ENCODE data around the gene TRAF3IP1. TPM values are rescaled to one million over a fixed set of nuclear protein-coding genes. Genes with fewer than 3 reads are reported as not detected.
A peak's percentile ranks its signal among the peaks of the same experiment; 100 is the strongest.

Gene TRAF3IP1
- total and polyA plus RNA-seq, 2 of the 13 experiments (the other 11 are each of a cell fraction or from before 2014, with no cell fraction given): 4.1 to 12.9 TPM

DNA sequence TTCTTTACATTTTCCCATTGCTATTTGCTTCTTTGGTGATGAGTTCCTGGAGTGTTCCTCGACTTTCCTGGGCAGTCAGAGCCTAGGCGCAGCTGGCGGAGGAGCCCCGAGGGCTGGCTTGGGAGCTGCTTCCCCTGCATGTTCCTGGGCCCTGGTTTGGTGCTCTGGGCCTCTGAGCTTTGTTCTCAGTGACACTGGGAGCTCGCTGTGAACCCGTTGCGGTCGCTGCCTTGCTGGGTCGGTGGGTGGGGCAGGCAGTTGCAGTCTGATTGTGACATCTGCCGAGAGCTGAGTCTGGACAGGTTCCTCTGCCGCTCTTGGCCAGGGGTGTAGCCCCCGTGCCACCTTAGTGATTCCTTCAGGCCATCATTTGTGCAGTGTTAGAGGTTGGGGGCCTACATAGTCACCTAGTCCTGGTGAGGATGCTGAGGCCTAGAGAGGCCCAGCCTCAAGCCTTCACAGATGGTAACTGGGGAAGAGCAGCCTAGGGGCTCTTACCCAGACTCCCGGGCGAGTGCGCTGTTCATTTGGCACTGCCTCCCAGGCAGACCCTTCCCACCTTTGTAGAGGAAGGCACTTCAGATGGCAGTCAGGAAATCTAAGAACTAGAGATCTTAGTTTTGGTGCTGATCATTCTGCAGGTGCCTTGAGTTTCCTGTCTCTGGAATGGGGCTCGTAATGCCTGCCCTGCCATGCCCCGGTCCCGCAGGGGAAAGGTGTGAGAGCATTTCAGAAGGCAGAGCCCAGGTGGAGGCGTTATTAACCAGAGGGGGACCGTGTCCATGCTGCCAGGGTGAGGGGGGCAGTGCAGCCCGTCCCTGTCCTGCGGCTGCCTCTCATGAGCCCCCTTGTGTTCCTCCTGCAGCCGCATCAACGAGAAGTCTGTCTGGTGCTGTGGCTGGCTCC is 114.8 kb downstream of the TRAF3IP1 start (continued):
- TF ChIP-seq MYNN (CRISPR knock-in tag; IDR thresholded peaks at IDR 0.05; ENCODE audit: low read depth) (no peak), BCL6 (CRISPR knock-in tag; IDR thresholded peaks at IDR 0.05) (peak; percentile 58), HOXA5 (CRISPR knock-in tag; IDR thresholded peaks at IDR 0.05) (no peak), SMC3 (IDR thresholded peaks at IDR 0.05; ENCODE audit: low read length) (no peak), ZNF143 (CRISPR knock-in tag; IDR thresholded peaks at IDR 0.05) (no peak), ATRX (CRISPR knock-in tag; IDR thresholded peaks at IDR 0.05; ENCODE audit: borderline replicate concordance) (no peak), ERF (CRISPR knock-in tag; IDR thresholded peaks at IDR 0.05) (no peak), ZNF20 (CRISPR knock-in tag; IDR thresholded peaks at IDR 0.05) (no peak), ZNF615 (CRISPR knock-in tag; IDR thresholded peaks at IDR 0.05; ENCODE audit: borderline replicate concordance) (no peak), RAD51 (IDR thresholded peaks at IDR 0.05; ENCODE audit: borderline replicate concordance) (no peak), ISX (CRISPR knock-in tag; conservative IDR thresholded peaks at IDR 0.05) (no peak), RARG (CRISPR knock-in tag; IDR thresholded peaks at IDR 0.05; ENCODE audit: low read depth) (no peak), REL (CRISPR knock-in tag; conservative IDR thresholded peaks at IDR 0.05) (no peak), HOXA3 (CRISPR knock-in tag; IDR thresholded peaks at IDR 0.05) (peak; percentile 63)
- TF ChIP-seq, protein P1, sequence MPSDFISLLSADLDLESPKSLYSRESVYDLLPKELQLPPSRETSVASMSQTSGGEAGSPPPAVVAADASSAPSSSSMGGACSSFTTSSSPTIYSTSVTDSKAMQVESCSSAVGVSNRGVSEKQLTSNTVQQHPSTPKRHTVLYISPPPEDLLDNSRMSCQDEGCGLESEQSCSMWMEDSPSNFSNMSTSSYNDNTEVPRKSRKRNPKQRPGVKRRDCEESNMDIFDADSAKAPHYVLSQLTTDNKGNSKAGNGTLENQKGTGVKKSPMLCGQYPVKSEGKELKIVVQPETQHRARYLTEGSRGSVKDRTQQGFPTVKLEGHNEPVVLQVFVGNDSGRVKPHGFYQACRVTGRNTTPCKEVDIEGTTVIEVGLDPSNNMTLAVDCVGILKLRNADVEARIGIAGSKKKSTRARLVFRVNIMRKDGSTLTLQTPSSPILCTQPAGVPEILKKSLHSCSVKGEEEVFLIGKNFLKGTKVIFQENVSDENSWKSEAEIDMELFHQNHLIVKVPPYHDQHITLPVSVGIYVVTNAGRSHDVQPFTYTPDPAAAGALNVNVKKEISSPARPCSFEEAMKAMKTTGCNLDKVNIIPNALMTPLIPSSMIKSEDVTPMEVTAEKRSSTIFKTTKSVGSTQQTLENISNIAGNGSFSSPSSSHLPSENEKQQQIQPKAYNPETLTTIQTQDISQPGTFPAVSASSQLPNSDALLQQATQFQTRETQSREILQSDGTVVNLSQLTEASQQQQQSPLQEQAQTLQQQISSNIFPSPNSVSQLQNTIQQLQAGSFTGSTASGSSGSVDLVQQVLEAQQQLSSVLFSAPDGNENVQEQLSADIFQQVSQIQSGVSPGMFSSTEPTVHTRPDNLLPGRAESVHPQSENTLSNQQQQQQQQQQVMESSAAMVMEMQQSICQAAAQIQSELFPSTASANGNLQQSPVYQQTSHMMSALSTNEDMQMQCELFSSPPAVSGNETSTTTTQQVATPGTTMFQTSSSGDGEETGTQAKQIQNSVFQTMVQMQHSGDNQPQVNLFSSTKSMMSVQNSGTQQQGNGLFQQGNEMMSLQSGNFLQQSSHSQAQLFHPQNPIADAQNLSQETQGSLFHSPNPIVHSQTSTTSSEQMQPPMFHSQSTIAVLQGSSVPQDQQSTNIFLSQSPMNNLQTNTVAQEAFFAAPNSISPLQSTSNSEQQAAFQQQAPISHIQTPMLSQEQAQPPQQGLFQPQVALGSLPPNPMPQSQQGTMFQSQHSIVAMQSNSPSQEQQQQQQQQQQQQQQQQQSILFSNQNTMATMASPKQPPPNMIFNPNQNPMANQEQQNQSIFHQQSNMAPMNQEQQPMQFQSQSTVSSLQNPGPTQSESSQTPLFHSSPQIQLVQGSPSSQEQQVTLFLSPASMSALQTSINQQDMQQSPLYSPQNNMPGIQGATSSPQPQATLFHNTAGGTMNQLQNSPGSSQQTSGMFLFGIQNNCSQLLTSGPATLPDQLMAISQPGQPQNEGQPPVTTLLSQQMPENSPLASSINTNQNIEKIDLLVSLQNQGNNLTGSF (CRISPR knock-in tag; IDR thresholded peaks at IDR 0.05): 0 out of 2 replicates have a peak, but pooled peaks have one; percentile 22
- TF ChIP-seq, protein P2, sequence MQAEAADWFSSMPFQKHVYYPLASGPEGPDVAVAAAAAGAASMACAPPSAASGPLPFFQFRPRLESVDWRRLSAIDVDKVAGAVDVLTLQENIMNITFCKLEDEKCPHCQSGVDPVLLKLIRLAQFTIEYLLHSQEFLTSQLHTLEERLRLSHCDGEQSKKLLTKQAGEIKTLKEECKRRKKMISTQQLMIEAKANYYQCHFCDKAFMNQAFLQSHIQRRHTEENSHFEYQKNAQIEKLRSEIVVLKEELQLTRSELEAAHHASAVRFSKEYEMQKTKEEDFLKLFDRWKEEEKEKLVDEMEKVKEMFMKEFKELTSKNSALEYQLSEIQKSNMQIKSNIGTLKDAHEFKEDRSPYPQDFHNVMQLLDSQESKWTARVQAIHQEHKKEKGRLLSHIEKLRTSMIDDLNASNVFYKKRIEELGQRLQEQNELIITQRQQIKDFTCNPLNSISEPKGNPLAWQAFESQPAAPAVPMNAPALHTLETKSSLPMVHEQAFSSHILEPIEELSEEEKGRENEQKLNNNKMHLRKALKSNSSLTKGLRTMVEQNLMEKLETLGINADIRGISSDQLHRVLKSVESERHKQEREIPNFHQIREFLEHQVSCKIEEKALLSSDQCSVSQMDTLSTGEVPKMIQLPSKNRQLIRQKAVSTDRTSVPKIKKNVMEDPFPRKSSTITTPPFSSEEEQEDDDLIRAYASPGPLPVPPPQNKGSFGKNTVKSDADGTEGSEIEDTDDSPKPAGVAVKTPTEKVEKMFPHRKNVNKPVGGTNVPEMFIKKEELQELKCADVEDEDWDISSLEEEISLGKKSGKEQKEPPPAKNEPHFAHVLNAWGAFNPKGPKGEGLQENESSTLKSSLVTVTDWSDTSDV (CRISPR knock-in tag; IDR thresholded peaks at IDR 0.05): peak; percentile 78; the same call in 1 of the 2 replicates
- TF ChIP-seq, protein P3, sequence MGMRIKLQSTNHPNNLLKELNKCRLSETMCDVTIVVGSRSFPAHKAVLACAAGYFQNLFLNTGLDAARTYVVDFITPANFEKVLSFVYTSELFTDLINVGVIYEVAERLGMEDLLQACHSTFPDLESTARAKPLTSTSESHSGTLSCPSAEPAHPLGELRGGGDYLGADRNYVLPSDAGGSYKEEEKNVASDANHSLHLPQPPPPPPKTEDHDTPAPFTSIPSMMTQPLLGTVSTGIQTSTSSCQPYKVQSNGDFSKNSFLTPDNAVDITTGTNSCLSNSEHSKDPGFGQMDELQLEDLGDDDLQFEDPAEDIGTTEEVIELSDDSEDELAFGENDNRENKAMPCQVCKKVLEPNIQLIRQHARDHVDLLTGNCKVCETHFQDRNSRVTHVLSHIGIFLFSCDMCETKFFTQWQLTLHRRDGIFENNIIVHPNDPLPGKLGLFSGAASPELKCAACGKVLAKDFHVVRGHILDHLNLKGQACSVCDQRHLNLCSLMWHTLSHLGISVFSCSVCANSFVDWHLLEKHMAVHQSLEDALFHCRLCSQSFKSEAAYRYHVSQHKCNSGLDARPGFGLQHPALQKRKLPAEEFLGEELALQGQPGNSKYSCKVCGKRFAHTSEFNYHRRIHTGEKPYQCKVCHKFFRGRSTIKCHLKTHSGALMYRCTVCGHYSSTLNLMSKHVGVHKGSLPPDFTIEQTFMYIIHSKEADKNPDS (CRISPR knock-in tag; IDR thresholded peaks at IDR 0.05): no peak
- TF ChIP-seq, protein P4, sequence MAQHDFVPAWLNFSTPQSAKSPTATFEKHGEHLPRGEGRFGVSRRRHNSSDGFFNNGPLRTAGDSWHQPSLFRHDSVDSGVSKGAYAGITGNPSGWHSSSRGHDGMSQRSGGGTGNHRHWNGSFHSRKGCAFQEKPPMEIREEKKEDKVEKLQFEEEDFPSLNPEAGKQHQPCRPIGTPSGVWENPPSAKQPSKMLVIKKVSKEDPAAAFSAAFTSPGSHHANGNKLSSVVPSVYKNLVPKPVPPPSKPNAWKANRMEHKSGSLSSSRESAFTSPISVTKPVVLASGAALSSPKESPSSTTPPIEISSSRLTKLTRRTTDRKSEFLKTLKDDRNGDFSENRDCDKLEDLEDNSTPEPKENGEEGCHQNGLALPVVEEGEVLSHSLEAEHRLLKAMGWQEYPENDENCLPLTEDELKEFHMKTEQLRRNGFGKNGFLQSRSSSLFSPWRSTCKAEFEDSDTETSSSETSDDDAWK (CRISPR knock-in tag; IDR thresholded peaks at IDR 0.05): no peak
